UCSD-AML1 (cell line): ENCODE data around the gene CMTM3.
"Not testable (repeated sequence)": the region's sequence is repeated elsewhere in the genome, so short reads cannot be mapped to it uniquely, and the experiment has no call there.

Experiments used
- DNase-seq: peaks from one replicate; lab custom pipeline; 2025; ENCODE audit not compliant: unreplicated experiment; lab: John Stamatoyannopoulos, UW

CMTM3 gene

GRCh38 chr16:66660422-66661209 lies 56.1 kb downstream of the CMTM3 start:
- DNase-seq, result peak; percentile 71

DNA sequence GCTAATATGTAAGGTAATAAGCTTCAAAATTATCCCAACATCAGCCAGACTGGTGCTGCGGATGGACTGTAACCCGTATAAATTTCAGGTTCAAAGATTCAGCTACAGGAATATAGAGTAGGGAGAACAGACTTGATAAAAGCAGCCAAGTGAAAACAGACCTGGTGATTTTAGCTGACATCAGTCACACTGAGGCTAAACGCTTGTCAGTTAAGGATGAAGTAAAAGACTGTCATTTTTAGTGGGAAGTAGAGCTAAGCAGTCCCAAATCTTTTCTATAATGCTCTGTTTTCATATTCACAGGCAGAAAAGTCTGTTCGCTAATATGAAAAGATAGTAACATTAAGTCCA lies 56.7 kb downstream of the CMTM3 start:
- DNase-seq, result no peak

DNA sequence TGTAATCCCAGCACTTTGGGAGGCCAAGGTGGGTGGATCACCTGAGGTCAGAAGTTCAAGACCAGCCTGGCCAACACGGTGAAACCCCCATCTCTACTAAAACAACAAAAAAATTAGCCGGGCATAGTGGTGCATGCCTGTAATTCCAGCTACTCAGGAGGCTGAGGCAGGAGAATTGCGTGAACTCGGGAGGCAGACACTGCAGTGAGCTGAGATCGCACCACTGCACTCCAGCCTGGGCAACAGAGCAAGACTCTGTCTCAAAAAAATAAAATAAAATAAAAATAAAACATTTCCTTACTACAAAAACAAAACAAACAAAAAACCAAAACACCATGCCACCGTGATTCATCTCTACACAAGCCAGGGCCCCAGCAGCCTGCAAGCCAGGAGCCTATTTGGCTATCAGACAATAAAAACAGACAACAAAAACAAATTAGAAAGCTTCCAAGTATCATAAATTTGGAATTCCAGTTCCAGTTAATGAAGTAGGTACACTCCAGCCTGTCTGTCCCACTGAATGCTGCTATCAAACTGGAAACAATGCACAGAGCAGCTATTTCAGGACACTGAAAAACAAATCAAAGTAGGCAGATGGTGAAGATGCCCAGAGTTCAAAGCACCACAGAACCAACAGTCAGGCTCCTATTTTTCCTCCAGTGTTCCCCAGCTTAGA lies 57.3 kb downstream of the CMTM3 start:
- DNase-seq, result not testable (repeated sequence)

DNA sequence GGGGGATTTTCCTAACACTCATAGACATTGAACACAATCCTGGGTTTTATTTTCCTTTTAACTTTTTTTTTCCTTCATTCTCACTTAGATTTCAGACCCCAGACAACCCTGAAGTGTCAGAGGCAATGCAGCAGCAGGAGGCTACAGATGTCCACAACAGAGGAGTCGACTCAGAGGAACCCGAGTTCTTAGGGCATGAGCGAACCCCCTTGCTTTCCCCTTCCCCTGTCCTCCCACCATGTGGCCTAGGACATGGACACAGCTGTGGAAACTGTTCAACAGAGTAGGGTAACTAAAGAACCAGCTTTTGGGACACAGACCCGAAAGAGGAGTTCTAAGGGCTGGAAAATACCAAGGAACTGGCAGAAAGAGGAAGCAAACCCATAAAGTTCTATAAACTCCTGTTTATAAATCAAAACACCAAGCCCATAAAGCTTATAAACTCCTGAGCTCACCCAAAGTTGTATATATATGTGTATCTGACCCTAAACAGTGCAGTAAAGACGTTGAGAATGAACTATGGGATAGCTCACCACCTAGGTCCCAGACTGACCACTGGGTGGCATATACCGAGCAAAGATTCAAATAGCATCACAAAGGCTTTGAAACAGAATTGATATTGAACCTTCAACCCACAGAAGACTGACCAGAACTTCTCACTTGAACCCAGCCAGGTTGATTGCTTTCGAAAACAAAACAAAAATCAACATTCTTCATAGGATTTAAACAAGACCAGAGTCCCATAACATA lies 58.1 kb downstream of the CMTM3 start:
- DNase-seq, result no peak
